HepG2 (cell line): ENCODE results near the gene NDUFV1. TPM values are rescaled to one million over a fixed set of nuclear protein-coding genes. Genes with fewer than 3 reads are reported as not detected.

Source experiments
- ATAC-seq: fragments of 200-7000 bp; cut with Tn5 transposase; 3 replicates; pipeline ENCODE4 v1.9.1; 2020; ENCODE audit warnings: mild to moderate bottlenecking, moderate library complexity
- BruUV-seq: library from RNA; stranded (reverse); fragments of 400-500 nt; replicated peaks from 2 replicates; lab custom pipeline; 2021; lab: Mats Ljungman, UMichigan
- CTCF ChIA-PET: fragments of 300-600 bp; formaldehyde crosslinking; extraction: SDS; loops from one replicate; lab custom pipeline; 2021; ENCODE audit warnings: low total read pairs, inconsistent platforms, low intra/inter-chr PET ratio; lab: Yijun Ruan, JAX
- POLR2A ChIA-PET: fragments of 350-600 bp; sonication (Branson Sonifier 250); formaldehyde crosslinking; loops from one replicate; lab custom pipeline; 2020; ENCODE audit warnings: antibody characterized with exemption, inconsistent platforms; lab: Yijun Ruan, JAX
- DNase-seq: peaks from one replicate; pipeline ENCODE4 v3.0.0-alpha.2; 2015; ENCODE audit warnings: low spot score
- FAIRE-seq: peaks from 3 replicates; lab custom pipeline; 2011; peaks lifted over from hg19 to GRCh38; lab: Jason Lieb, UNC
- H2AFZ ChIP-seq: one replicate; pipeline ENCODE4 v1.6.1; 2011; ENCODE audit warnings: low read length, inconsistent platforms
- H3K27ac ChIP-seq: fragments of 300-600 bp; 3 replicates; pipeline ENCODE4 v1.8.0; 2011; ENCODE audit warnings: mixed run types, mild to moderate bottlenecking, mixed read lengths, low read length, inconsistent platforms; ENCODE audit not compliant: insufficient read depth; ENCODE audit errors: extremely low read length
- H3K27me3 ChIP-seq, 2 experiments: fragments of 200-600 bp in 1 of 2; 2 replicates in 1 of 2; 3 replicates in 1 of 2; pipeline versions ENCODE4 v1.6.0 to v1.8.0; 2011; ENCODE audit warnings: low read length in 2 of 2, mild to moderate bottlenecking in 2 of 2, moderate library complexity in 2 of 2, inconsistent platforms in 1 of 2; ENCODE audit not compliant: insufficient read depth in 2 of 2, control insufficient read depth in 1 of 2
- H3K36me3 ChIP-seq, 2 experiments: fragments of 200-600 bp in 1 of 2; replicated peaks in 1 of 2; 2 replicates in 1 of 2; 3 replicates in 1 of 2; pipeline versions ENCODE4 v1.5.1 to v1.8.0; 2011; ENCODE audit warnings: low read length in 2 of 2, inconsistent platforms in 1 of 2; ENCODE audit not compliant: insufficient read depth in 2 of 2, control insufficient read depth in 1 of 2
- H3K4me1 ChIP-seq: 2 replicates; pipeline ENCODE4 v1.5.1; 2012; ENCODE audit warnings: low read length, inconsistent platforms; ENCODE audit not compliant: insufficient read depth
- H3K4me2 ChIP-seq: 2 replicates; pipeline ENCODE4 v1.6.0; 2011; ENCODE audit warnings: low read depth, low read length, inconsistent platforms
- H3K4me3 ChIP-seq, 3 experiments: fragments of 200-600 bp in 1 of 3; sonication (generic), shearing (Covaris generic) in 1 of 3; replicated peaks in 1 of 3; 2 replicates each; pipeline ENCODE4 v1.5.1; 2011 to 2016; ENCODE audit warnings: low read length in 3 of 3, inconsistent platforms in 2 of 3, low read depth in 2 of 3, mild to moderate bottlenecking in 2 of 3, control low read depth in 1 of 3, mixed read lengths in 1 of 3; ENCODE audit not compliant: insufficient read depth in 1 of 3
- H3K79me2 ChIP-seq: one replicate; pipeline ENCODE4 v1.6.1; 2011; ENCODE audit warnings: low read length, inconsistent platforms; ENCODE audit not compliant: insufficient read depth
- H3K9ac ChIP-seq: 2 replicates; pipeline ENCODE4 v1.6.0; 2011; ENCODE audit warnings: mild to moderate bottlenecking, low read depth, low read length, inconsistent platforms; ENCODE audit not compliant: insufficient read depth
- H3K9me3 ChIP-seq: 2 replicates; pipeline ENCODE4 v1.5.1; 2012; ENCODE audit warnings: mild to moderate bottlenecking, low read length
- H4K20me1 ChIP-seq: 2 replicates; pipeline ENCODE4 v1.6.0; 2011; ENCODE audit warnings: inconsistent platforms, mild to moderate bottlenecking, low read length, moderate library complexity; ENCODE audit not compliant: insufficient read depth
- HNF1B ChIP-seq: sonication (generic); formaldehyde crosslinking; IDR thresholded peaks from 2 replicates; pipeline ENCODE4 v1.5.1; 2020; ENCODE audit warnings: mild to moderate bottlenecking, moderate library complexity, missing genetic modification reagents
- HNF4A ChIP-seq: sonication (generic); formaldehyde crosslinking; IDR thresholded peaks from 2 replicates; pipeline ENCODE4 v1.4.0; 2020; ENCODE audit warnings: missing genetic modification reagents
- IKZF4 ChIP-seq: sonication (generic); formaldehyde crosslinking; IDR thresholded peaks from 2 replicates; pipeline ENCODE4 v1.5.1; 2020; ENCODE audit warnings: borderline replicate concordance, mild to moderate bottlenecking, low read depth, missing genetic modification reagents; ENCODE audit errors: not compliant biosample characterization
- NR2F2 ChIP-seq: IDR thresholded peaks from 2 replicates; pipeline ENCODE4 v1.6.1; 2012; ENCODE audit warnings: low read depth, inconsistent platforms, borderline replicate concordance
- POLR2A ChIP-seq, 2 experiments: IDR thresholded peaks; 2 replicates each; pipeline ENCODE4 v1.6.1; 2011; ENCODE audit warnings: low read depth in 2 of 2, low read length in 2 of 2, mild to moderate bottlenecking in 1 of 2, moderate library complexity in 1 of 2; ENCODE audit not compliant: insufficient read depth in 1 of 2
- TRIM24 ChIP-seq: sonication (generic); formaldehyde crosslinking; IDR thresholded peaks from 2 replicates; pipeline ENCODE4 v1.8.0; 2022; ENCODE audit warnings: mild to moderate bottlenecking, missing genetic modification reagents
- WGBS: methylation state at CpG from one replicate; pipeline ENCODE4 v1.1.6; 2017; ENCODE audit warnings: low lambda C conversion rate; 5-methylcytosine and 5-hydroxymethylcytosine counted together
- in situ Hi-C: cut with HindIII; loops from 2 replicates; pipeline ENCODE4 v1.10.0; 2017; ENCODE audit warnings: low pct_unique_long_range_greater_than_20kb; ENCODE audit not compliant: extremely low pct_ligation_motif_present
- intact Hi-C: fragments of 100-400 bp; cut with micrococcal nuclease; formaldehyde crosslinking; loops from one replicate; pipeline ENCODE4 v1.10.0; 2022; ENCODE audit not compliant: unreplicated experiment
- polyA plus RNA-seq, 8 experiments: library from polyadenylated mRNA; depleted of rRNA in 3 of 8; stranded (reverse) in 7 of 8; unstranded in 1 of 8; fragments of >200 nt; fragmentation: Illumina TruSeq in 4 of 8; extraction: Trizol in 4 of 8; gene quantifications; 2 replicates each; pipeline versions ENCODE4 v1.2.1 to v1.2.3, GENCODE V29; 2011 to 2016; ENCODE audit warnings: low read depth in 4 of 8, missing spikeins in 1 of 8, mixed read lengths in 1 of 8; ENCODE audit not compliant: insufficient read depth in 1 of 8
- total RNA-seq, 5 experiments: library from RNA; depleted of rRNA; stranded (reverse); fragments of >200 nt; fragmentation: Illumina TruSeq; extraction: Trizol; gene quantifications; 2 replicates each; pipeline ENCODE4 v1.2.3, GENCODE V29; 2016; ENCODE audit warnings: low read depth in 1 of 5
- TF ChIP-seq, protein P1 (sequence below): sonication (generic); formaldehyde crosslinking; IDR thresholded peaks from 2 replicates; pipeline ENCODE4 v1.5.0; 2020; ENCODE audit warnings: missing genetic modification reagents

The NDUFV1 gene
- total and polyA plus RNA-seq, 2 of the 13 experiments (the other 11 are each of a cell fraction or from before 2014, with no cell fraction given): 88.9 to 137 TPM

DNA sequence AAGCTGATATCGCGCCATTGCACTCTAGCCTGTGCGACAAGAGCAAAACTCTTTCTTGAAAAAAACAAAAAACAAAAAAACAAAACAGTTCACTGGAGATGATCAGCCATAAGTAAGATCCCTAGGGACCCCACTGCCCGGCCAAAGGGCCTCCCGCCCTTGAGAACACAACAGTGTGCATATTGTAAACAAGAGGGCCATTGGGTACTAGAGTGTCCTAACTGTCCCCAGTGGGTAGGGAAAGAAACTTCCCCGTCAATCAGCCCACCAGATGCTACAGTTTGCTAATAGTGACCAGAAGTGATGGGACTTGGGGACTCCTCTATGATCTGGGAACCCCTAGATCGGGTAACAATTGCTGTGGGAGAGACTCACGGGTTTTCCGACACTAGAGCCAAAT is 47.5 kb downstream of the NDUFV1 start:
- no peak for DNase-seq
- intact Hi-C loops: no loop called here

More for the DNA sequence above, 47.5 kb downstream of the NDUFV1 start:
- WGBS: 48% methylated on average over 9 of the region's 9 CpGs
- BruUV-seq: no TSS peak
- no peak for TF ChIP-seq HNF1B (CRISPR knock-in tag)
- no peak for TF ChIP-seq POLR2A (IDR thresholded peaks at IDR 0.05; ENCODE audit: insufficient read depth in 1 of 2, low read depth in 2 of 2, low read length in 2 of 2)
- no peak for TF ChIP-seq HNF4A
- TF ChIP-seq, protein P1, sequence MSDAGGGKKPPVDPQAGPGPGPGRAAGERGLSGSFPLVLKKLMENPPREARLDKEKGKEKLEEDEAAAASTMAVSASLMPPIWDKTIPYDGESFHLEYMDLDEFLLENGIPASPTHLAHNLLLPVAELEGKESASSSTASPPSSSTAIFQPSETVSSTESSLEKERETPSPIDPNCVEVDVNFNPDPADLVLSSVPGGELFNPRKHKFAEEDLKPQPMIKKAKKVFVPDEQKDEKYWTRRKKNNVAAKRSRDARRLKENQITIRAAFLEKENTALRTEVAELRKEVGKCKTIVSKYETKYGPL: no peak
- no peak for TF ChIP-seq IKZF4 (CRISPR knock-in tag)
- TF ChIP-seq TRIM24 (CRISPR knock-in tag): no peak
- no peak for TF ChIP-seq NR2F2
- H3K27ac ChIP-seq: no peak overlapping the region
- ATAC-seq: no peak
- H3K27me3 ChIP-seq: no peaks in the 10 kb centered on the region
- H4K20me1 ChIP-seq: no peaks in the 10 kb centered on the region
- H3K9ac ChIP-seq: no peak overlapping the region
- H3K4me2 ChIP-seq: no peak overlapping the region
- no peak overlapping the region for H3K4me3 ChIP-seq
- peaks cover 45% of the 10 kb centered on the region for H3K4me1 ChIP-seq
- no peaks in the 10 kb centered on the region for H3K36me3 ChIP-seq
- no peak overlapping the region for H2AFZ ChIP-seq
- ChIA-PET CTCF (no interaction called here), POLR2A (interaction anchor here (1.5 kb wide), 1 partner anchor 24 kb away, joined by 4 read pairs; the partner anchor contains the start of gene NUDT8)
- H3K9me3 ChIP-seq: peaks cover 5% of the 10 kb centered on the region; the same call in 1 of the 2 replicates
- in situ Hi-C loops: loop anchor here (25.0 kb wide), 1 partner anchor 133 kb away; no protein-coding TSS in a partner anchor
- H3K79me2 ChIP-seq: no peaks in the 10 kb centered on the region
- no peak for FAIRE-seq
